H1 (cell line): ENCODE results near the gene PPP2R2B. TPM values are rescaled to one million over a fixed set of nuclear protein-coding genes. Genes with fewer than 3 reads are reported as not detected.

Source experiments
- CTCF ChIA-PET: fragments of 300-600 bp; sonication (Branson Sonifier 250); formaldehyde crosslinking; loops from one replicate; lab custom pipeline; 2021; ENCODE audit not compliant: partially characterized antibody; lab: Charles Lee
- POLR2A ChIA-PET: fragments of 300-600 bp; sonication (Branson Sonifier 250); formaldehyde crosslinking; loops from one replicate; lab custom pipeline; 2021; ENCODE audit warnings: inconsistent platforms; ENCODE audit not compliant: partially characterized antibody; lab: Charles Lee
- DNase-seq, 2 experiments: peaks; one replicate each; pipeline versions ENCODE4 v3.0.0 to v3.0.0-alpha.2; 2010 to 2022; ENCODE audit warnings: low spot score in 2 of 2, low read depth in 1 of 2, mixed read lengths in 1 of 2
- FAIRE-seq: peaks from 2 replicates; lab custom pipeline; 2011; peaks lifted over from hg19 to GRCh38; lab: Jason Lieb, UNC
- H2AFZ ChIP-seq: 2 replicates; pipeline ENCODE4 v1.8.1; 2012; ENCODE audit warnings: low read length, inconsistent platforms
- H2AK5ac ChIP-seq: 2 replicates; pipeline ENCODE4 v1.6.1; 2013; ENCODE audit warnings: low read depth, low read length
- H2BK120ac ChIP-seq: replicated peaks from 2 replicates; pipeline ENCODE3; 2013; ENCODE audit warnings: low read depth, low read length, inconsistent platforms
- H2BK12ac ChIP-seq: 2 replicates; pipeline ENCODE4 v1.6.1; 2013; ENCODE audit warnings: low read depth, low read length
- H2BK15ac ChIP-seq: 2 replicates; pipeline ENCODE4 v1.6.1; 2013; ENCODE audit warnings: low read length
- H2BK20ac ChIP-seq: 2 replicates; pipeline ENCODE4 v1.6.1; 2013; ENCODE audit warnings: low read length
- H2BK5ac ChIP-seq: 2 replicates; pipeline ENCODE4 v1.6.1; 2013; ENCODE audit warnings: low read depth, low read length
- H3K14ac ChIP-seq: 2 replicates; pipeline ENCODE4 v1.6.1; 2013; ENCODE audit warnings: inconsistent platforms; ENCODE audit not compliant: insufficient read length
- H3K18ac ChIP-seq: 2 replicates; pipeline ENCODE4 v1.6.1; 2013; ENCODE audit warnings: low read length; ENCODE audit errors: extremely low read depth
- H3K23ac ChIP-seq: 2 replicates; pipeline ENCODE4 v1.6.1; 2013; ENCODE audit warnings: inconsistent platforms; ENCODE audit not compliant: insufficient read length
- H3K23me2 ChIP-seq: 2 replicates; pipeline ENCODE4 v1.6.1; 2013; ENCODE audit warnings: low read depth, low read length
- H3K27ac ChIP-seq: 2 replicates; pipeline ENCODE4 v1.6.1; 2011; ENCODE audit warnings: low read depth, low read length, inconsistent platforms
- H3K27me3 ChIP-seq, 4 experiments: replicated peaks in 1 of 4; 1 replicate in 1 of 4; 2 replicates in 3 of 4; pipeline versions ENCODE4 v1.6.1 to v1.8.1; 2011 to 2013; ENCODE audit warnings: low read length in 3 of 4, mild to moderate bottlenecking in 3 of 4, inconsistent platforms in 2 of 4, mixed read lengths in 2 of 4, moderate library complexity in 1 of 4; ENCODE audit not compliant: control insufficient read depth in 3 of 4, insufficient read depth in 3 of 4; ENCODE audit errors: extremely low read depth in 1 of 4
- H3K36me3 ChIP-seq, 4 experiments: 2 replicates each; pipeline versions ENCODE4 v1.6.1 to v1.8.1; 2011 to 2013; ENCODE audit warnings: mild to moderate bottlenecking in 4 of 4, low read length in 3 of 4, moderate library complexity in 2 of 4, control low read depth in 1 of 4, inconsistent platforms in 1 of 4; ENCODE audit not compliant: insufficient read depth in 4 of 4, control insufficient read depth in 2 of 4
- H3K4ac ChIP-seq: replicated peaks from 2 replicates; pipeline ENCODE3; 2013; ENCODE audit warnings: low read length, low read depth, mixed read lengths, inconsistent platforms; ENCODE audit not compliant: insufficient read length
- H3K4me1 ChIP-seq, 4 experiments: replicated peaks in 1 of 4; 1 replicate in 1 of 4; 2 replicates in 3 of 4; pipeline versions ENCODE4 v1.6.1 to v1.8.1; 2011 to 2013; ENCODE audit warnings: low read length in 3 of 4, inconsistent platforms in 2 of 4, mixed read lengths in 1 of 4; ENCODE audit not compliant: insufficient read depth in 4 of 4, control insufficient read depth in 3 of 4
- H3K4me2 ChIP-seq, 2 experiments: 2 replicates each; pipeline versions ENCODE4 v1.6.1 to v1.8.1; 2011 to 2013; ENCODE audit warnings: low read depth in 2 of 2, low read length in 2 of 2, control low read depth in 1 of 2, inconsistent platforms in 1 of 2, mild to moderate bottlenecking in 1 of 2; ENCODE audit not compliant: insufficient read depth in 1 of 2
- H3K4me3 ChIP-seq, 4 experiments: fragments of 200-600, 300-600 bp in 1 of 4; sonication (generic), shearing (Covaris generic), sonication (Bioruptor Twin) in 1 of 4; 2 replicates each; pipeline versions ENCODE4 v1.5.1 to v1.8.1; 2011 to 2016; ENCODE audit warnings: low read length in 4 of 4, low read depth in 3 of 4, control low read depth in 2 of 4, inconsistent platforms in 2 of 4, mild to moderate bottlenecking in 2 of 4, mixed read lengths in 1 of 4, moderate library complexity in 1 of 4; ENCODE audit not compliant: insufficient read depth in 2 of 4; ENCODE audit errors: extremely low read depth in 1 of 4
- H3K56ac ChIP-seq: replicated peaks from 2 replicates; pipeline ENCODE3; 2013; ENCODE audit warnings: low read depth, mild to moderate bottlenecking, mixed read lengths, low read length, inconsistent platforms; ENCODE audit not compliant: insufficient read length
- H3K79me1 ChIP-seq: 2 replicates; pipeline ENCODE4 v1.6.1; 2013; ENCODE audit warnings: low read depth, low read length, control low read depth
- H3K79me2 ChIP-seq, 2 experiments: 2 replicates each; pipeline versions ENCODE4 v1.6.1 to v1.8.1; 2012 to 2013; ENCODE audit warnings: low read length in 2 of 2, mild to moderate bottlenecking in 2 of 2, inconsistent platforms in 1 of 2; ENCODE audit not compliant: insufficient read depth in 2 of 2, control insufficient read depth in 1 of 2
- H3K9ac ChIP-seq, 4 experiments: replicated peaks in 1 of 4; 1 replicate in 1 of 4; 2 replicates in 3 of 4; pipeline versions ENCODE4 v1.6.1 to v1.8.1; 2011 to 2013; ENCODE audit warnings: low read depth in 3 of 4, low read length in 3 of 4, control low read depth in 2 of 4, mild to moderate bottlenecking in 2 of 4, moderate library complexity in 2 of 4, inconsistent platforms in 1 of 4; ENCODE audit errors: extremely low read depth in 1 of 4
- H3K9me3 ChIP-seq, 2 experiments: 2 replicates each; pipeline versions ENCODE4 v1.6.1 to v1.8.1; 2012 to 2013; ENCODE audit warnings: mild to moderate bottlenecking in 2 of 2, moderate library complexity in 2 of 2, control low read depth in 1 of 2, inconsistent platforms in 1 of 2, low read depth in 1 of 2, low read length in 1 of 2, mixed read lengths in 1 of 2; ENCODE audit not compliant: insufficient read depth in 2 of 2
- H4K20me1 ChIP-seq, 2 experiments: replicated peaks in 1 of 2; 2 replicates each; pipeline versions ENCODE3 to v1.8.1; 2011 to 2013; ENCODE audit warnings: inconsistent platforms in 2 of 2, low read length in 2 of 2, mild to moderate bottlenecking in 1 of 2; ENCODE audit not compliant: insufficient read depth in 2 of 2, control insufficient read depth in 1 of 2
- H4K5ac ChIP-seq: 2 replicates; pipeline ENCODE4 v1.6.1; 2013; ENCODE audit warnings: low read length, low read depth, mixed read lengths, inconsistent platforms; ENCODE audit not compliant: insufficient read length
- H4K8ac ChIP-seq: 2 replicates; pipeline ENCODE4 v1.8.0; 2013; ENCODE audit warnings: mild to moderate bottlenecking, moderate library complexity, low read length, inconsistent platforms; ENCODE audit not compliant: insufficient read depth; ENCODE audit errors: extremely low read depth
- H4K91ac ChIP-seq: replicated peaks from 2 replicates; pipeline ENCODE3; 2013; ENCODE audit warnings: low read length, mixed read lengths, inconsistent platforms; ENCODE audit not compliant: insufficient read length
- ATF2 ChIP-seq: IDR thresholded peaks from 2 replicates; pipeline ENCODE4 v1.6.1; 2012; ENCODE audit warnings: low read length, inconsistent platforms
- BRCA1 ChIP-seq: IDR thresholded peaks from 2 replicates; pipeline ENCODE4 v1.6.1; 2012; ENCODE audit warnings: low read depth, low read length, improper control_type of control experiment
- E2F6 ChIP-seq: IDR thresholded peaks from 2 replicates; pipeline ENCODE4 v1.6.1; 2012; ENCODE audit warnings: inconsistent platforms
- EP300 ChIP-seq, 2 experiments: IDR thresholded peaks; 1 replicate in 1 of 2; 2 replicates in 1 of 2; pipeline ENCODE4 v1.6.1; 2011 to 2012; ENCODE audit warnings: low read depth in 2 of 2, low read length in 2 of 2, mild to moderate bottlenecking in 2 of 2, borderline replicate concordance in 1 of 2, inconsistent platforms in 1 of 2, moderate library complexity in 1 of 2
- KDM1A ChIP-seq: fragments of 200-600, 300-600 bp; sonication (generic); IDR thresholded peaks from 2 replicates; pipeline ENCODE4 v1.7.1; 2016; ENCODE audit warnings: mild to moderate bottlenecking, low read length, borderline replicate concordance
- KDM5A ChIP-seq: fragments of 200-600 bp; IDR thresholded peaks from 2 replicates; pipeline ENCODE4 v1.7.1; 2012; ENCODE audit warnings: mild to moderate bottlenecking, low read length, inconsistent platforms, mixed read lengths
- MAX ChIP-seq: IDR thresholded peaks from 2 replicates; pipeline ENCODE4 v1.6.1; 2012; ENCODE audit warnings: inconsistent platforms
- SP2 ChIP-seq: IDR thresholded peaks from 2 replicates; pipeline ENCODE4 v1.6.1; 2012; ENCODE audit warnings: mild to moderate bottlenecking, low read length, inconsistent platforms
- SUZ12 ChIP-seq: fragments of 200-600 bp; sonication (generic); IDR thresholded peaks from 2 replicates; pipeline ENCODE4 v1.6.1; 2012; ENCODE audit warnings: mild to moderate bottlenecking, inconsistent platforms, low read length, moderate library complexity, mixed read lengths
- TAF1 ChIP-seq: IDR thresholded peaks from 2 replicates; pipeline ENCODE4 v1.6.1; 2011; ENCODE audit warnings: mild to moderate bottlenecking, low read depth, low read length
- ZNF274 ChIP-seq: IDR thresholded peaks from 2 replicates; pipeline ENCODE4 v1.7.0; 2012; ENCODE audit warnings: low read length, borderline replicate concordance; ENCODE audit errors: extremely low read depth
- WGBS, 2 experiments: shearing (Covaris generic) in 1 of 2; methylation state at CpG; one replicate each; pipeline versions ENCODE4 v1.1.6 to v1.1.7; 2013 to 2015; ENCODE audit warnings: low lambda C conversion rate in 2 of 2, mixed read lengths in 2 of 2, inconsistent platforms in 1 of 2, low coverage in 1 of 2, missing lambda C conversion rate in 1 of 2; ENCODE audit not compliant: insufficient replicate concordance in 2 of 2, insufficient coverage in 1 of 2, insufficient read length in 1 of 2; ENCODE audit errors: extremely low coverage in 1 of 2, missing lambda C conversion rate in 1 of 2; 5-methylcytosine and 5-hydroxymethylcytosine counted together
- polyA plus RNA-seq, 7 experiments: library from polyadenylated mRNA; depleted of rRNA in 3 of 7; stranded (reverse) in 5 of 7; unstranded in 2 of 7; fragments of >200 nt in 5 of 7; fragments of 200-250 nt in 2 of 7; gene quantifications; 1 replicate in 5 of 7; 2 replicates in 1 of 7; 4 replicates in 1 of 7; pipeline versions ENCODE4 v1.2.1 to v1.2.3, GENCODE V29; 2011 to 2013; ENCODE audit warnings: missing spikeins in 2 of 7, mixed read lengths in 2 of 7
- total RNA-seq: library from RNA; stranded (reverse); fragmentation: NEBNext Ultra II Directional; extraction: Animal tissue kit (Norgen Biotek cat#: 25700); gene quantifications from 2 replicates; pipeline ENCODE4 v1.2.1, GENCODE V29; 2021

Gene PPP2R2B
- total and polyA plus RNA-seq, 2 of the 8 experiments (the other 6 are each of a cell fraction or from before 2014, with no cell fraction given): 21.1 to 37.1 TPM

GRCh38 chr5:146793709-146794108 lies 84.8 kb downstream of the PPP2R2B start:
- Histone ChIP-seq H3K79me2 (peaks cover 0 to 5% of the 10 kb centered on the region in 2 experiments; a peak in 2 of 4 replicates), H2BK5ac (no peak overlapping the region), H3K56ac (no peak overlapping the region), H3K4me3 (no peak overlapping the region), H3K4me1 (peaks cover 2 to 30% (median 21%) of the 10 kb centered on the region in 4 experiments; a peak in 5 of 7 replicates), H2AK5ac (no peak overlapping the region), H3K9ac (no peak overlapping the region), H4K20me1 (no peaks in the 10 kb centered on the region), H3K14ac (no peak overlapping the region), H3K27ac (no peak overlapping the region), H2BK15ac (no peak overlapping the region), H3K27me3 (no peaks in the 10 kb centered on the region), H4K8ac (no peak overlapping the region), H3K18ac (no peak overlapping the region), H3K9me3 (no peaks in the 10 kb centered on the region), H2AFZ (no peak overlapping the region), H3K79me1 (no peaks in the 10 kb centered on the region), H2BK120ac (no peak overlapping the region), H3K36me3 (no peaks in the 10 kb centered on the region), H3K4ac (no peak overlapping the region)
- no peak for DNase-seq
- FAIRE-seq: no peak
- WGBS, 2 experiments: 72% methylated on average over 1 of the region's 1 CpG; no CpG with 5 or more reads in 1 of the 2 experiments
- ChIA-PET POLR2A (no interaction called here), CTCF (interaction anchor here (0.8 to 1.2 kb wide), 3 partner anchors 54 to 115 kb away, joined by 3 to 5 read pairs (median 4); no protein-coding TSS in a partner anchor)
- TF ChIP-seq E2F6: no peak
- TF ChIP-seq SP2: no peak
- no peak for TF ChIP-seq TAF1
- TF ChIP-seq KDM1A: no peak
- TF ChIP-seq KDM5A: no peak
- no peak for TF ChIP-seq MAX
- no peak for TF ChIP-seq ZNF274
- no peak for TF ChIP-seq EP300 (IDR thresholded peaks at IDR 0.05; ENCODE audit: borderline replicate concordance in 1 of 2, low read depth in 2 of 2, low read length in 2 of 2)
- TF ChIP-seq ATF2: no peak
- TF ChIP-seq BRCA1: no peak
- no peak for TF ChIP-seq SUZ12
- TF ChIP-seq, all 59 proteins: peak for 0
- H3K23me2 ChIP-seq: no peaks in the 10 kb centered on the region
- H3K23ac ChIP-seq: no peak overlapping the region
- H4K91ac ChIP-seq: no peak overlapping the region
- no peak overlapping the region for H2BK20ac ChIP-seq
- no peak overlapping the region for H2BK12ac ChIP-seq
- H4K5ac ChIP-seq: no peak overlapping the region
- H3K4me2 ChIP-seq: no peak overlapping the region
